Measurements from ENCODE around the gene SYNPO2. TPM values are rescaled to one million over a fixed set of nuclear protein-coding genes. Genes with fewer than 3 reads are reported as not detected.

The SYNPO2 gene
- total RNA-seq, 2 experiments from 2014 or later: 0.22 to 0.41 TPM

DNA sequence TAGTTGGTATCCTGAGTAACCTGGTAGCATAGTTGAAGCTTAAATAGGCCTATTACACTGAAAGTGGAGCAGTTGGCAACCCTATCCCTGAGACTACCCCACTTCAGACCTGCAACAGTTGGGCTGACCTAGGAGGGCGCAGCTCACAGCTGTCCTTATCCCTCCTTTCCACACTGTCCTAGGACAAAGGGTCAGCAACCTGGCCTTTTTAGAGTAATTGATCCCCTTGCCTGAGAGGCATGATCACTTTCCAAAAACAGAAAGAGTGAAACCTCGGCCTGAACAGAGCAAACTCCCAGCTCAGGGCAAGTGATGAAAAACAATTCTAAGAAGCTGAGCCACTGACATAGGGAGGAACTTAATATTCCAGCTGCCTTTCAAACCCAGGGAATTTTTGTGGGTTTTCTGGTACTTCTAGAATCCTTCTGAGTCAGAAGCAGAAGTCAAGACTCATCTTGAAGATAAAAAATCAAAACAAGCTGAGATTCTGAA lies 152.1 kb downstream of the SYNPO2 start:
- Histone ChIP-seq H3K9me3 (ENCODE audit: control insufficient read depth in 1 of 2, insufficient read depth in 1 of 2, low read length in 2 of 2) (no peaks in the 10 kb centered on the region), H3K27ac (ENCODE audit: low read depth in 1 of 2, low read length in 2 of 2) (no peak overlapping the region), H3K4me1 (ENCODE audit: insufficient read depth, low read length) (no peaks in the 10 kb centered on the region), H3K27me3 (ENCODE audit: control insufficient read depth in 1 of 2, insufficient read depth in 2 of 2, low read length in 2 of 2) (no peaks in the 10 kb centered on the region), H3K4me3 (ENCODE audit: low read length) (no peak overlapping the region), H3K36me3 (ENCODE audit: insufficient read depth, low read length) (no peaks in the 10 kb centered on the region)
- H3K4me1 Mint-ChIP-seq (ENCODE audit: low read depth): no peaks in the 10 kb centered on the region
- ATAC-seq (ENCODE audit: poor library complexity) (no peak), DNase-seq (peak in 1 of 14 experiments; percentile 31)
- intact Hi-C loops (cut with DNase I, micrococcal nuclease): loop anchor here (5.0 to 10.0 kb wide), 3 partner anchors 172 to 424 kb away; partner anchors contain the start of gene USP53 (in 1 of the 2)
- H3K4me3 Mint-ChIP-seq: no peak overlapping the region
- TF ChIP-seq, protein P1, sequence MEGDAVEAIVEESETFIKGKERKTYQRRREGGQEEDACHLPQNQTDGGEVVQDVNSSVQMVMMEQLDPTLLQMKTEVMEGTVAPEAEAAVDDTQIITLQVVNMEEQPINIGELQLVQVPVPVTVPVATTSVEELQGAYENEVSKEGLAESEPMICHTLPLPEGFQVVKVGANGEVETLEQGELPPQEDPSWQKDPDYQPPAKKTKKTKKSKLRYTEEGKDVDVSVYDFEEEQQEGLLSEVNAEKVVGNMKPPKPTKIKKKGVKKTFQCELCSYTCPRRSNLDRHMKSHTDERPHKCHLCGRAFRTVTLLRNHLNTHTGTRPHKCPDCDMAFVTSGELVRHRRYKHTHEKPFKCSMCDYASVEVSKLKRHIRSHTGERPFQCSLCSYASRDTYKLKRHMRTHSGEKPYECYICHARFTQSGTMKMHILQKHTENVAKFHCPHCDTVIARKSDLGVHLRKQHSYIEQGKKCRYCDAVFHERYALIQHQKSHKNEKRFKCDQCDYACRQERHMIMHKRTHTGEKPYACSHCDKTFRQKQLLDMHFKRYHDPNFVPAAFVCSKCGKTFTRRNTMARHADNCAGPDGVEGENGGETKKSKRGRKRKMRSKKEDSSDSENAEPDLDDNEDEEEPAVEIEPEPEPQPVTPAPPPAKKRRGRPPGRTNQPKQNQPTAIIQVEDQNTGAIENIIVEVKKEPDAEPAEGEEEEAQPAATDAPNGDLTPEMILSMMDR (IDR thresholded peaks at IDR 0.05): no peak
- H3K27me3 Mint-ChIP-seq: no peaks in the 10 kb centered on the region
- ChIA-PET POLR2A (interaction anchor here (0.8 to 1.0 kb wide), 2 partner anchors 259 to 414 kb away, joined by 3 to 4 read pairs; a partner anchor contains a TSS), CTCF (interaction anchor here (0.8 kb wide), 1 partner anchor 72 kb away, joined by 3 read pairs; no protein-coding TSS in a partner anchor)
- no peaks in the 10 kb centered on the region for H3K9me3 Mint-ChIP-seq
- no peak overlapping the region for H3K27ac Mint-ChIP-seq
- no peaks in the 10 kb centered on the region for H3K36me3 Mint-ChIP-seq (ENCODE audit: low read depth)

DNA sequence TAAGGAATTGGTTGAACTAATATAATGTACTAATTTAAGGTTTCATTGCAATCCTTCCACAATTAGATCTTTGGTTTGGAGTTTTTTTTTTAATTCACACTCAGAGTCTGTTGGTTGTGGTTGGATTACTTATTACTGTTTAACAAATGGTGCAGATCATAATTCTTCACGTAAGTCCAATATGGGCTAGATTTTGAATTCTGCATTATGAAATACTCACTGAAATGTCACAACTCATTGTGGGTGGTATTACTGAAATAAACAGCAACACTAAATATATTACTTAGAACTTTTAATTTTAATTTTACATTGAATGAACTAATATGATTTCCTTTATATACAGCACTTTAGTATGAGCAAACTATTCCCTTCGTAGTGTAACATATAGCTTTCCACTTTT lies 152.7 kb downstream of the SYNPO2 start:
- CTCF ChIA-PET: interaction anchor here (0.8 kb wide), 1 partner anchor 73 kb away, joined by 3 read pairs; no protein-coding TSS in a partner anchor
- Mint-ChIP-seq H3K9me3 (no peaks in the 10 kb centered on the region), H3K27ac (no peak overlapping the region), H3K4me3 (no peak overlapping the region), H3K36me3 (ENCODE audit: low read depth) (no peaks in the 10 kb centered on the region), H3K4me1 (ENCODE audit: low read depth) (no peaks in the 10 kb centered on the region), H3K27me3 (no peaks in the 10 kb centered on the region)
- Histone ChIP-seq H3K4me1 (ENCODE audit: insufficient read depth, low read length) (no peaks in the 10 kb centered on the region), H3K4me3 (ENCODE audit: low read length) (no peak overlapping the region), H3K36me3 (ENCODE audit: insufficient read depth, low read length) (no peaks in the 10 kb centered on the region), H3K27me3 (ENCODE audit: control insufficient read depth in 1 of 2, insufficient read depth in 2 of 2, low read length in 2 of 2) (no peaks in the 10 kb centered on the region), H3K27ac (ENCODE audit: low read depth in 1 of 2, low read length in 2 of 2) (no peak overlapping the region), H3K9me3 (ENCODE audit: control insufficient read depth in 1 of 2, insufficient read depth in 1 of 2, low read length in 2 of 2) (no peaks in the 10 kb centered on the region)
- POLR2A ChIA-PET: interaction anchor here (1.0 to 1.7 kb wide), 3 partner anchors 98 to 413 kb away, joined by 3 to 9 read pairs (median 3); partner anchors contain the start of gene USP53
- no peak for ATAC-seq (ENCODE audit: poor library complexity)
- DNase-seq: no peak
- TF ChIP-seq, protein P1 (IDR thresholded peaks at IDR 0.05): no peak
- intact Hi-C loops (cut with DNase I, micrococcal nuclease): loop anchor here (5.0 to 10.0 kb wide), 3 partner anchors 171 to 423 kb away; partner anchors contain the start of gene USP53 (in 1 of the 2)

- Histone ChIP-seq H3K27me3 (ENCODE audit: control insufficient read depth in 1 of 2, insufficient read depth in 2 of 2, low read length in 2 of 2) (no peaks in the 10 kb centered on the region), H3K9me3 (ENCODE audit: control insufficient read depth in 1 of 2, insufficient read depth in 1 of 2, low read length in 2 of 2) (no peaks in the 10 kb centered on the region), H3K4me1 (ENCODE audit: insufficient read depth, low read length) (no peaks in the 10 kb centered on the region), H3K36me3 (ENCODE audit: insufficient read depth, low read length) (no peaks in the 10 kb centered on the region), H3K27ac (ENCODE audit: low read depth in 1 of 2, low read length in 2 of 2) (no peak overlapping the region), H3K4me3 (ENCODE audit: low read length) (no peak overlapping the region)
- POLR2A ChIA-PET: interaction anchor here (0.6 to 1.7 kb wide), 4 partner anchors 98 to 258 kb away, joined by 3 to 9 read pairs (median 4); partner anchors contain the start of gene USP53
- CTCF ChIA-PET: interaction anchor here (1.1 kb wide), 1 partner anchor 171 kb away, joined by 3 read pairs; the partner anchor contains the start of gene USP53
- TF ChIP-seq, protein P1 (IDR thresholded peaks at IDR 0.05): peak; percentile 83
- Mint-ChIP-seq H3K4me1 (ENCODE audit: low read depth) (no peaks in the 10 kb centered on the region), H3K27ac (no peak overlapping the region), H3K36me3 (ENCODE audit: low read depth) (no peaks in the 10 kb centered on the region), H3K9me3 (no peaks in the 10 kb centered on the region), H3K27me3 (no peaks in the 10 kb centered on the region), H3K4me3 (no peak overlapping the region)
- ATAC-seq (ENCODE audit: poor library complexity) (peak; percentile 89), DNase-seq (peak in 13 of 14 experiments; percentile 4 to 83 (median 37))
- intact Hi-C loops (cut with DNase I, micrococcal nuclease): loop anchor here (1.0 to 10.0 kb wide), 5 partner anchors 170 to 423 kb away; partner anchors contain the start of gene USP53 (in 1 of the 2)
Measured at GRCh38 chr4:119041951-119042560, 153.4 kb downstream of the SYNPO2 start.
